Esophagus mucosa (tissue), 1 donor: ENCODE data around the gene DDX46. TPM values are rescaled to one million over a fixed set of nuclear protein-coding genes. Genes with fewer than 3 reads are reported as not detected.
"Not testable (repeated sequence)": the region's sequence is repeated elsewhere in the genome, so short reads cannot be mapped to it uniquely, and the experiment has no call there.

ENCODE experiments used
- ATAC-seq: fragments of 200-7000 bp; cut with Tn5 transposase; one replicate; pipeline ENCODE4 v1.9.1; 2020
- total RNA-seq: library from RNA; stranded (reverse); gene quantifications from one replicate; pipeline ENCODE4 v1.2.4, GENCODE V29; 2023
- donor health status: DM: yes; HTN: yes; CAD: no.

DDX46 gene
- total RNA-seq, 1 donor from 2014 or later: 32.8 TPM

DNA sequence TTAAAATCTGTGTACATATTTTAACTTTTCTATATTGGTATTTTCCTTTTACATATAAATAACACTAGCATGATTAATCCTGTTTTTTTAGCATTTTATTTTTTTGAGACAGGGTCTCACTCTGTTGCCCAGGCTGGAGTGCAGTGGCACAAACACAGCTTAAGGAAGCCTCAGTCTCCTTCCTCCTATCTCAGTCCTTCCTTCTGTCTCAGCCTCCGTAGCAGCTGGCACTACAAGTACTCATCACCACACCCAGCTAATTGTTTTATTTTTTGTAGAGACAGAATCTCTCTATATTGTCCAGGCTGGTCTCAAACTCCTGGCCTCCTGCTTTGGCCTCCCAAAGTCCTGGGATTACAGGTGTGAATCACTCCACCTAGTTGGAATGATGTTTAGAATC, 85.7 kb downstream of the DDX46 start:
- no peak for ATAC-seq

GRCh38 chr5:134845335-134845851, 86.8 kb downstream of the DDX46 start:
- peak; percentile 8 for ATAC-seq

- peak; percentile 99 for ATAC-seq
These were observed 87.5 kb downstream of the DDX46 start, which contains the start of gene C5orf24 for GRCh38 chr5:134845852-134846640. TSS of gene C5orf24 (plus strand) at chr5:134845968. CDS start at chr5:134854901, 8,933 bp downstream.

DNA sequence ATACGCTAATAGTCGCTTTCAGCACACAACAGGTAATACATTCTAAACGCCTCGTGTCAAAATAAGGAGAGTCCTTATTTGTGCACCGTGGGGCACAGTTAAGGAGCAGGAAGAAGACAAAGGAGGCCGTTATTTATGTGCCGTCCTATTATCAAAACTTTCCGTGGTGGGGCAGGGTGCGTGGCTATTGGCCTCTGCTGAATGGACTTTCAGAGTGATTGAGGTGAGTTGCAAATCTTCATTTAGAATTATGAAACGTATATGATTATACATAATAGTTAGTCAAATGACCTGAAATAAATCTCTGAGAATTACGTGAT, 88.0 kb downstream of the DDX46 start:
- peak; percentile 3 for ATAC-seq

GRCh38 chr5:134849434-134849933, 90.9 kb downstream of the DDX46 start:
- ATAC-seq: not testable (repeated sequence)

GRCh38 chr5:134851307-134851923, 92.8 kb downstream of the DDX46 start:
- no peak for ATAC-seq

GRCh38 chr5:134856465-134856864, 97.9 kb downstream of the DDX46 start:
- ATAC-seq: not testable (repeated sequence)

GRCh38 chr5:134857401-134857800, 98.8 kb downstream of the DDX46 start:
- no peak for ATAC-seq

GRCh38 chr5:134864707-134865106, 106.1 kb downstream of the DDX46 start:
- ATAC-seq: no peak

GRCh38 chr5:134873494-134873893, 114.9 kb downstream of the DDX46 start:
- no peak for ATAC-seq

DNA sequence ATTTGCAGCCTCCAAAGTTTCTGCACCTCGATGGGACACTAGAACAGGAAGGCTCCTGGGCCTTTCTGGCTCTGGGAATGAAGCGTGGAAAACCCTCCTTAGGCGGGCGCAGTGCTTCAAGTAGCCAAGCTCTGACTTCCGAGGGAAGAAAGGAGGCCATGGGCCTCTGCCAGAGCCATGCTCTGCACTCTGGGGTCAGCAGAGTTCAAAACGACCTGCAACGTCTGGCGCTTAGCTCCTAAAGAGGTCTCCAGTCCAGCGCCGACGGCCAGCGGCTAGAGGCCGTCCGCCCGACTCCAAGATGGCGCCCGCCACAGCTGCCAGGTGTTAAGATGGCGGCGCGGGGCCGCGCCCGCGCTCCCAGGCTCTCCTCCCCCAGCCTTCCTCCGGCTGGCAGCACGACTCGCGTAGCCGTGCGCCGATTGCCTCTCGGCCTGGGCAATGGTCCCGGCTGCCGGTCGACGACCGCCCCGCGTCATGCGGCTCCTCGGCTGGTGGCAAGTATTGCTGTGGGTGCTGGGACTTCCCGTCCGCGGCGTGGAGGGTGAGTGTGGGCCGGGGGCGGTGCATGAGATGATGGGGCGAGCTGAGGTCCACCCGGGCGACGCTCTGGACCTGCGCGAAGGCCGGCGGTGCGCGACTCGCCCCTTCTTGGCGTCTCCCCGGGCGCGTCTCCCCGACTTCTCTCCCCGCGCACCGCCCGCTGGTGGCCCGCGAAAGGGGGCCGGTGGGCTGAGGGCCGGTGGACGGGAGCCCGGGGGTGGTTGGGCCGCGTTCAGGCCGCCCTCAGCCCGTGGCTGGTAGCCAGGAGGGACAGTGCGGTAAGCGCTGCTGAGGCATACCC, 115.6 kb downstream of the DDX46 start, which contains the start of gene TXNDC15:
TXNDC15 (plus strand) TSS at position 385 of the 844 bp plus-strand sequence; CDS start at position 442, 57 bp downstream.
- ATAC-seq: peak; percentile 95

DNA sequence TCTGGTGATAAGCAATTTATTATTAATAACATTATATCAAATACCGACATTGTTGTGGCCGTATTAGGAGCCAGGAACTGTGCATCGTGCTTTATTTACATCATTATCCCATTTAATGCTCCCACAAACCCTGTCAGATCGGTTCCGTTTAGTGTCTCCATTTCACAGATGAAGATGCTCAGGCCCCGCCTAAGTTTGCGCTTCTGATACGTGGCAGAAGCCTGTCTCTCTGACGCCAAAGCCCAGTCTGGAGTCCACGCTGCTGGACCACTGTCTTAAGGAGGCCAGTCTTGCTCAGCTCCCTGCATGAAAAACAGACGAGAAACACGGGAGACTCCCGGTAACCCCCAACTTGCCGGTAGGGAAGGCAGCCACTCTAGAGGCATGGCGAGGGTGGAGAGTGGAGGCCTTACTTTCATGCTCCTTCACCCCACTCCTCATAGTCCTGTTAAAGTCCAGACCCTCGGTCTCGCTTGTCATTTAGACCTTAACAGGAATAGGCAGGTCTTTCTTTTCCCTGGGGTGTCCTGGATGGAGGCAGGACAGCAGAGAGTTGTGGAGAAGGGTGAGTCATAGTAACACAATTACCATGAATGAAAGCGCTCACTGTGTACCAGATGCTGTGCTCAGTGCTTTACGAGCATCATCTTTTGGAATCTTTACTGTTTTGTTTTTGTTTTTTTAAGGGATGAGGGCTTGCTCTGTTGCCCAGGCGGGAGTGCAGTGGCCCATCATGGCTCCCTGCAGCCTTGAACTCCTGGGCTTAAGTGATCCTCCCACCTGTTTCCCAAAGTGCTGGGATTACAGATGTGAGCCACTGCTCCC, 116.5 kb downstream of the DDX46 start:
- ATAC-seq: peak; percentile 70

DNA sequence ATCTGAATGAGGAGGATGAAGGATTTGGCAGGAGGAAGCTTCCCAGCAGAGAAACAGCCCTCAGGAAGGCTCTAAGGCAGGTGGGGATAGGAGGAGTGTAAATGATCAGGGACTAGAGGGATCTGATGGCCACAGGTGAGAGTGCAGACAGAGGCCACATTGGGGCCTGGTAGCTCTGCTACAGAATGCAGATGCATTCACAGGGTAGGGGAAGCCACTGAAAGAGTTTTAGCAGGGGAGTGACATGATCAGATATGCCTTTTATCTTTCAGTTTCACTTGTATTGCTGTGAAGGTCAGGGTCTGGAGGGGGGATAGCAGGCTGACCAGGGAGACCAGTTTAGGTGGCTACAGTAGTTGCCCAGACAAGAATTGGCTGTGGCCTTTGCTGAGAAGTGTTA, 118.6 kb downstream of the DDX46 start:
- no peak for ATAC-seq

GRCh38 chr5:134878403-134878802, 119.8 kb downstream of the DDX46 start:
- ATAC-seq: no peak

GRCh38 chr5:134879456-134879855, 120.9 kb downstream of the DDX46 start:
- no peak for ATAC-seq

Other genes with a start within 250 kb of the DDX46 start
- gene JADE2, start 233.1 kb upstream of the DDX46 start, total RNA-seq: 12.9 TPM
- gene SAR1B, start 126.0 kb upstream of the DDX46 start, total RNA-seq: 54.6 TPM
- gene SEC24A, start 110.0 kb upstream of the DDX46 start, total RNA-seq: 17.8 TPM
- 15.7 TPM for gene CAMLG, start 20.2 kb upstream of the DDX46 start, total RNA-seq
- 21.0 TPM for gene C5orf24, start 87.2 kb downstream of the DDX46 start, total RNA-seq
- gene TXNDC15, start 115.6 kb downstream of the DDX46 start, total RNA-seq: 16.7 TPM
- 16.1 TPM for gene PCBD2, start 146.4 kb downstream of the DDX46 start, total RNA-seq
- 0.40 TPM for gene CATSPER3, start 209.1 kb downstream of the DDX46 start, total RNA-seq